ENCODE data around the gene EFNB1.

EFNB1 gene

GRCh38 chrX:68822641-68823410, 6.0 kb upstream of the EFNB1 start:
- H3K4me3 ChIP-seq (ENCODE audit: low read depth, low read length) = no peak overlapping the region
- H3K9ac ChIP-seq = no peak overlapping the region
- no peaks in the 10 kb centered on the region for H3K4me1 ChIP-seq
- no peaks in the 10 kb centered on the region for H3K36me3 ChIP-seq (ENCODE audit: control insufficient read depth, insufficient read depth, low read length)
- H2AFZ ChIP-seq = peak overlapping the region; percentile 72
- H3K27ac ChIP-seq = no peak overlapping the region
- no peak overlapping the region for H3K4me2 ChIP-seq (ENCODE audit: low read length)
- no peaks in the 10 kb centered on the region for H3K27me3 ChIP-seq (ENCODE audit: control insufficient read depth, insufficient read depth, low read length)
- H3K79me2 ChIP-seq = no peaks in the 10 kb centered on the region
- H3K9me3 ChIP-seq (ENCODE audit: control insufficient read depth, low read length) = no peaks in the 10 kb centered on the region
- TF ChIP-seq CTCF (IDR thresholded peaks at IDR 0.05) = peak; percentile 57

DNA sequence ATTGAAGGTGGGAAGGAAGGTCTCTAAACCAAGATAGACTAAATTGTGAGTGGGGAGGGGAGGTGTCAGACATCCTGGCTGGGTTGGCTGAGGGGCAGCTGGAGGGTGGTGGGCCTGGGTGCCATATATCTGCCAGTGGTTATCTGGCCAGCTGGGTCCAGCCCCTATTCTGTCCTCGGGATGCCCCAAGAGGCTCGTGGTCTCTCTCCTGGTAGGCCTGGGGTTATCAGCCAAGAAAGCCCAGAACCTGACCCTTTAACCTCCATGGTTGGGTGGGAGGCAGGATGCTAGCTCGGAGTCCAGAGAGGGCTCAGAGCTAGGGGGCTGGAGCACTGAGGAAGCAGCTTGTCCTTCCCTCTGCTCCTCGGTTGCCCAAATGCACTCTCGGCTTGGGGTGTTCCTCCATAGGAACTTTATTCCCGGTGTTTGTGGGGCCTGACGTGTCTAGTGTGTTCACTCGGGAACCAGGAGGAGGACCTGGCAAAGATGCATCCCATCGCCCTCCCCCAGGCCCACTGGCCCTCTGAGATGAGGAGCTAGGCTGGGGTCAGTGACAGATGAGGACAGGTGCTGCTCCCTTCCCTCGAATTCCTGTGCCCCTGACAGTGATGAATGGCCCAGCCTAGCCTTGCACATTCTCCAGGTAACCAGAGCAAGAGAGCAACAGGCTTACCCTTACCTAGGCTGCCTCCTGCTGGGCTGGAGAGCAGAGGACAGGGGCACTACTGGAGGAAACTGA, 5.2 kb upstream of the EFNB1 start:
- H3K9me3 ChIP-seq (ENCODE audit: control insufficient read depth, low read length) = no peaks in the 10 kb centered on the region

GRCh38 chrX:68824152-68824433, 4.7 kb upstream of the EFNB1 start:
- H3K9ac ChIP-seq = no peak overlapping the region
- TF ChIP-seq CTCF (IDR thresholded peaks at IDR 0.05) = no peak
- H3K4me1 ChIP-seq = no peaks in the 10 kb centered on the region
- H3K4me2 ChIP-seq (ENCODE audit: low read length) = no peak overlapping the region
- no peaks in the 10 kb centered on the region for H3K36me3 ChIP-seq (ENCODE audit: control insufficient read depth, insufficient read depth, low read length)
- H2AFZ ChIP-seq = no peak overlapping the region
- H3K4me3 ChIP-seq (ENCODE audit: low read depth, low read length) = no peak overlapping the region
- no peak overlapping the region for H3K27ac ChIP-seq
- peaks cover 2% of the 10 kb centered on the region for H3K79me2 ChIP-seq
- no peaks in the 10 kb centered on the region for H3K27me3 ChIP-seq (ENCODE audit: control insufficient read depth, insufficient read depth, low read length)
- no peaks in the 10 kb centered on the region for H3K9me3 ChIP-seq (ENCODE audit: control insufficient read depth, low read length)

More for the DNA sequence above, 5.2 kb upstream of the EFNB1 start:
- H3K36me3 ChIP-seq (ENCODE audit: control insufficient read depth, insufficient read depth, low read length) = no peaks in the 10 kb centered on the region
- no peak overlapping the region for H3K4me2 ChIP-seq (ENCODE audit: low read length)
- H3K27me3 ChIP-seq (ENCODE audit: control insufficient read depth, insufficient read depth, low read length) = no peaks in the 10 kb centered on the region
- no peak overlapping the region for H3K27ac ChIP-seq
- no peaks in the 10 kb centered on the region for H3K79me2 ChIP-seq
- no peak for TF ChIP-seq CTCF (IDR thresholded peaks at IDR 0.05)
- H3K9ac ChIP-seq = no peak overlapping the region
- H2AFZ ChIP-seq = no peak overlapping the region
- H3K4me3 ChIP-seq (ENCODE audit: low read depth, low read length) = no peak overlapping the region
- H3K4me1 ChIP-seq = no peaks in the 10 kb centered on the region

DNA sequence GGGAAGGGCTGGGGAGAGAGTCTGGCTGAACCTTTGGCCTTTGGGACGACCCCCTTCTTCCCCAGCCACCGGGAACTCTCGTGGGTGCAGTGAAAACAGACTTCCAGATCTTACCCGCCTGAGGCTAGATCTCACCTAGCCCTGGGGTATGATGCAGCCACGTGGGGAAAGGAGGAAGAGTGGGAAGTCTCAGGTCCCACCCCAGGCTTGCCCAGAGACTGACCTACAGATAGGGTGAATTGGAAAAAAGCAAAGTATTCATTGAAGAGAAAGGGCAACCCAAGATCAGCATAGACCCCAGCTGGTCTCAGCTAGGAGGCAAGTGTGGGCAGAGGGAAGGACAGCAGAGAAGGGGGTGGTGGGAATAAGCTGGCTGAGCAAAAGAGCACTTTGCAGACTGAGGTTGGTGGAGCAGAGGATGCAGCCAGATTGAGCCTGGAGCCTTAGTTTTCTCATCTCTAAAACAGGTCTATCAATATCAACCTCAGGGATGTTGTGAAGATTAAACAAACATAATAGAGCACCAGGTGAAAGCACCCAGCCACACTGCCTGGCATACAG, 4.2 kb upstream of the EFNB1 start:
- Histone ChIP-seq H3K27me3 (ENCODE audit: control insufficient read depth, insufficient read depth, low read length) (no peaks in the 10 kb centered on the region), H3K36me3 (ENCODE audit: control insufficient read depth, insufficient read depth, low read length) (no peaks in the 10 kb centered on the region), H3K27ac (no peak overlapping the region), H3K9ac (no peak overlapping the region), H2AFZ (no peak overlapping the region), H3K79me2 (peaks cover 8% of the 10 kb centered on the region), H3K9me3 (ENCODE audit: control insufficient read depth, low read length) (no peaks in the 10 kb centered on the region), H3K4me3 (ENCODE audit: low read depth, low read length) (no peak overlapping the region), H3K4me2 (ENCODE audit: low read length) (no peak overlapping the region), H3K4me1 (no peaks in the 10 kb centered on the region)
- no peak for TF ChIP-seq CTCF (IDR thresholded peaks at IDR 0.05)

All from parathyroid adenoma (tissue), 2 donors.